Activated naive CD4-positive, alpha-beta T cell (primary cell): Measurements from ENCODE around the gene PDZD4.

Source experiments
- DNase-seq, 4 experiments: peaks; one replicate each; lab custom pipeline; 2025; lab: John Stamatoyannopoulos, UW

PDZD4 gene

GRCh38 chrX:153867139-153867538 is 36.8 kb upstream of the PDZD4 start:
- DNase-seq, result no peak

GRCh38 chrX:153866302-153867019 is 36.1 kb upstream of the PDZD4 start:
- DNase-seq, result no peak

GRCh38 chrX:153865685-153866084 is 35.3 kb upstream of the PDZD4 start:
- no peak for DNase-seq

- no peak for DNase-seq
Observed at GRCh38 chrX:153865321-153865580, 34.9 kb upstream of the PDZD4 start.

GRCh38 chrX:153864561-153865320 is 34.4 kb upstream of the PDZD4 start:
- no peak for DNase-seq

GRCh38 chrX:153864101-153864500 is 33.8 kb upstream of the PDZD4 start:
- no peak for DNase-seq

- no peak for DNase-seq
Observed at GRCh38 chrX:153863251-153863991, 33.1 kb upstream of the PDZD4 start.

- DNase-seq, result no peak
Observed at GRCh38 chrX:153862369-153863250, 32.3 kb upstream of the PDZD4 start.

- DNase-seq, result no peak
Observed at GRCh38 chrX:153861733-153862310, 31.5 kb upstream of the PDZD4 start.

GRCh38 chrX:153861151-153861550 is 30.8 kb upstream of the PDZD4 start:
- no peak for DNase-seq

- no peak for DNase-seq
Observed at GRCh38 chrX:153857348-153857903, 27.1 kb upstream of the PDZD4 start.

- no peak for DNase-seq
Observed at GRCh38 chrX:153854702-153855101, 24.4 kb upstream of the PDZD4 start.

GRCh38 chrX:153853902-153854267 is 23.5 kb upstream of the PDZD4 start:
- no peak for DNase-seq

- no peak for DNase-seq
Observed at GRCh38 chrX:153853180-153853901, 23.0 kb upstream of the PDZD4 start.

- DNase-seq, result no peak
Observed at GRCh38 chrX:153851981-153852380, 21.6 kb upstream of the PDZD4 start.

- no peak for DNase-seq
Observed at GRCh38 chrX:153848325-153848724, 18.0 kb upstream of the PDZD4 start.

- no peak for DNase-seq
Observed at GRCh38 chrX:153845842-153846241, 15.5 kb upstream of the PDZD4 start.

GRCh38 chrX:153845195-153845594 is 14.9 kb upstream of the PDZD4 start:
- DNase-seq, result no peak

- no peak for DNase-seq
Observed at GRCh38 chrX:153844509-153845082, 14.3 kb upstream of the PDZD4 start.

- no peak for DNase-seq
Observed at GRCh38 chrX:153836921-153837320, 6.6 kb upstream of the PDZD4 start.
